Pons (tissue), 1 donor: Measurements from ENCODE around the gene ITGB4.
"Not testable (repeated sequence)": the region's sequence is repeated elsewhere in the genome, so short reads cannot be mapped to it uniquely, and the experiment has no call there.

Experiments used
- DNase-seq: peaks from one replicate; pipeline ENCODE4 v3.0.0-alpha.2; 2016; ENCODE audit warnings: low spot score

The ITGB4 gene

DNA sequence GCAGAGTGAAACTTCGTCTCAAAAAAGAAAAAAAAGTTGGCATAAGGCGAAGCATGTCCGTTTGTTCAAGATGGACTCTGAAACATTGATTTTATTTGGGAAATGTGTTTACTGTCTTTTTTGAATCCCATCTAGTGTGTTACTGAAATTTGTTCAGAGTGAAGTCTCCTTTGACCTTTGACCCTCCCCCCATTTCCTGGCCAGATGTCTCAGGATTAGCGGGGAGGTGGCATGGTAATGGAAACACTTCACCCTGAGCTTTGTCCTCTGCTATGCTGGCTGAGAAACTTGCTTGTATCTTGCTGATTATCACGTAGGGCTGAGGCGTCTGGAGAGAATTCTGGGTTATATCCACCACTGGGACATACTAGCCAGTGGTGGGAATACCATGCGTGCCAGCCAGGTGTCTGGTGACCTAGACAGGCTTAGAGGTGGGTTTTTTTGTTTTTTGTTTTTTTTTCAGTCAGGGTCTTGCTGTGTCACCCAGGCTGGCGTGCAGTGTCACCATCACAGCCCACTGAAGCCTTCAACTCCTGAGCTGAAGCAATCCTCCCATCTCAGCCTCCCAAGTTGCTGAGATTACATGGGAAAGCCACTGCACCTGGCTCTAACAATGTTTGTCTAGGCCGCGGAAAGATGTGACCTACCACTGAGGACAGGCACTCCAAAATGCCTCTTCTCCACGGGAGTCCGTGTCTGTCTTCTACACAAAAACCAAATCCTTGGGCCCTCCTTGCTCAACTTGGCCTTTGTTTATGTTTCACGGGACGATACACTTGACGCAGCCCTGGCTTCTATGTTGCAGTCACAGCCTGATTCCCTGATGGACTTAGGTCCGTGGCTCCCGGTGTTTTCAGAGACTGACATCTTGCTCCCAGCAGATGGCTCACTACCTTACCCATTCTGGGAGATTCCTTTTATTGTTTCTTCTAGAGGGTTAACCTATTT, 50.3 kb downstream of the ITGB4 start:
- no peak for DNase-seq

DNA sequence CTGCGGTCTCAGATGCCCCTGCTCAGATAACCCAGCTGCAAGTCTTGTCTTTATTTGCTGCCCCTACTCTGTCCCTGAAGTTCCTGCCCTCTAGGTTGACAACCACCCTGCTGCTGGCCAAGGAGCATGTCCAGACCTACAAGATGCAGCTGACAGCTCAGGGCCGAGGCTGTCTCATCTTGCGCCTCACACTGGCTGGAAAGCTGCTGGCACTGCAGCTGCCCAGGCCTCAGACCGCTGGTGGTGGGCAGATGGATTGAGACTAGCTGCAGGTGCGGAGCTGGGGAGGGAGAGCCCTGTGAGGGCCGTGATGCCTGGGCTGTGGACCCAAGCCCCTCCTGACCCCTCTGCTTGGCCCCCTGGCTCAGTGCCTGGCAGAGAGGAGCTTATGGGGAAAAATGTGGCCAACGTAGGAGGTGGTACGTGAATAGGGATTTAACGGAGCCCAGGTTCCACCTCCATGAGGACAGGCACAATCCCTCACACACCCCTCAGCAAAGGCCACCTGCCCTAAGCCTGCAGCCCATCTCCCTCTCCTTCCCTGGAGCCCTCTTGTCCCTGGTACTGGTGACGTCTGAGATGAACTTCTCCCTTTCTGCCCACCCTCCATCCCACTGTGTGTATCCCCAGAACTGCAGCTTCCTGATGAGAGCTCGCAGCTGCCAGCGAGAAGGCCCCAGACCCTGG, 52.0 kb downstream of the ITGB4 start:
- no peak for DNase-seq

DNA sequence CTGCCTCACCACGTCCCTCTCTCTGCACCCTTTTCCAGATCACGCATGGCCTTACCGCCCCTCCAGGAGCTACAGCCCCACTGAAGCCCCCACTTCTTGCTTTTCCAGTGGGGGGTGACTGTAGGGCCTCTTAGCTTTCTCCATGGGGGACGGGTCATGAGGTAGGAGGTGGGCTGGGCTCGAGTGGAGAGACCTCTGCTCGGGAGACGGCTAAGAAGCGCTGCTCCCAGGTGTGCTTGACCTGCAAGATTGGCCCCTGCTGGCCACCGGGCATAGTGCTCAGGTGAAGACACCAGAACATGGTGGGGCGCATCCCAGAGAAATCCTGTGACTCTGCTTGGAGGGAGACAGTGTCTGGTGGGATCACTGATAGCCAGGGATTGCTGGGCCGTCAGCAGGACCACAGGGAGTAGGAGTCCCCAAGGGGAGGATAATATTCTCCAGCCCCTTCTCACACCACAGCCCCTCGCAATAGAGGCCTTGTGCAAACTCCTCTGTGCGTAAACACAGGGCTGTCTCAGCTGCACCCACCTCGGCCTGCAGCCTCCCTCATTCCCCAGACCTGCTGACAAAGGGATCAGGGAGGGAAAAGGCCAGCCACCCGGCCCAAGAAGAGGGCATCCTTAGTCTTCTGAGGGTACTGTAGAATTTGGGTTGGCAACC, 52.7 kb downstream of the ITGB4 start:
- no peak for DNase-seq

DNA sequence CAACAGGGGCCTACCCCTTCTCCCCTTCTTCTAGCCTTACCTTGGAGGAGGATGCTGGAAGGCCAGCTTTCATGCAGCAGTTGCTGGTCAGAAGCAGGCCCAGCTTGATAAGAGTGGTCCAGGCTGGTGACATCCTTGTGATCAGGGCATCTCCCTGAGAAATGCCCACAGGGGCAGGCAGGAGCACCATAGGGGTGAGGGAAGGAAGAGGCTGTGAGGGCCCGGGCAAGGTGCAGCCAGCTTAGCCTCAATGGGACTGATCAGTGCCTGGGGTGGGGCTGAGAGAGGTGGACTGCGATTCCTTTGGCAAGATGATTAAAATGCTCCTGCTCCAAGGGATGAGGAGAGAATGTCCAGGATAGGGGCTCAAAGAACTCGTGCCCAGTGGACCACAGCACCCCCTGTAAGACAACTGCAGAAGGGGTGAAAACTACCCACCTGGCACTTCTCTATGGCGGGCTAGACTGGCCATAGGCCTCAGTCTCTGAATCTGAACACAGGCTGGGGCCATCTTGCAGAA, 53.3 kb downstream of the ITGB4 start:
- no peak for DNase-seq

DNA sequence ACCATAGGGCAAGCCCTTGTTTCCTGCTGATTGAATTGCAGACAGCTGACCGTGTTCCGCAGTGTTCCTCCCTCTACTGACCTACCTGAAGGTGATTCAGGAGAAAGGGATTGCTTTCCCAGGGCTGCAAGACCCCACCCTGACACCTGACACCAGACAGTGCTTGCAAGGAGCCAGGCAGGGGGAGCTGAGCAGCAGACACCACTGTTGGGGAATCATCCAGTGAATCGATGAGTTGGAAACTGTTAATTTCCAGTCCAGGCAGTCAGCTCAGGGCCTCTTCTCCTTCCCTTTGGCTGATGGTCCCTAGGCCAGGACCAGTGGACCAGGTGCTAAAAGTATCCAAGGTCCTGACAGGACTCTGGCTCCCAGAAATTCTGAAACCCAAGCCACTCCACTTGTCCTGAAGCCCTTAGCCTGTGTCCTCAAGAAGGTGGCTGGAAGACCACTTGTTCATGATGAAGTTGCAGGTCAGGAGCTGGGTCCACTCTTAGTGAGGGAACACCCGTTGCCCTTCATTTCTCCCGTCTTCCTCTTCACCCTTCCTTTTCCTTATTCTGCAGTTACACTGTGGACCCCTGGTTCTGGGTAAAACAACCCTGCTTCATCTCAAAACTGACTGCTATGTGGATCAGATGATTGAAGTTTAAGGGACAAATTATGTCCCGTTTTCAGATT, 53.9 kb downstream of the ITGB4 start:
- DNase-seq = no peak

DNA sequence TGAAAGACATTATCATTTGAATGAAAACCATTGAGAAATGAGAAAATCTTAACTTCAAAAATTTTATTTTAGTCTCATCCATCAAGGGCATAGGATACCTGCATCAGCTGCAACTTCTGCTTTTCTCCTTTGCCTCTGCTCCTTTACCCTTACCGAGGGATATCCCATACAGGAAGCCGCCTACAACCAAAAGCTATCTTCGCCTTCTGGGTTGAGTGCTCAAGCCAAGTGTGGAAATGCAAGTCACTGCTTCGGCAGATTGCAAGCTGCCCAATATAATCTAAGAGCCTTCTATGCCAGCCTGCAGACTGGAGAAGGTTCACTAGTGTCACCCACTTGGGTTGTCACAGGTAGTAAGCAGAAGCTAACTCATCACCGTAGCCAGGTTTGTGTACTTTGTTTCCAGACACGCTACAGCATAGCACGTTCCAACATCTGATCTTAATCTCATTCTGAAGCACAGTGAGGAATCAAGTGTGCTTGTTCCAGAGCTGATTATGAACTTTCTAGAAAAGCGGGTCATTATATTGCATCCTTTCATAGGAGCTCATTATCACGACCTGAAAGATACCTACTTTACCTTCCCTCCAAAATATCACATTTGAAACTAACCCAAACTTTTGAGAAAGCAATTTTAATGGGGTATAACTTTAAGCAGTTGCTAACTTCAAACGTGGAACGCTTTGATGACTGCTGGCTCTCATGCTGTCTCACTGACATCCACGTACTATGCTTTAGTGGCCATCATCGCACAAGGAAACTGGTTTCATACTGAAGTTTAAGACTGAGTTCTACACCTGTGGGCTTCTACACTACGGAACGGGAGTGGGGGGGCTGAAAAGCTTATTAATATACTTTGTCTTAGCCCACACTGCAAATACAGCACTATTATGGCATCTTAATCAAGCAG, 55.4 kb downstream of the ITGB4 start:
- DNase-seq = no peak

DNA sequence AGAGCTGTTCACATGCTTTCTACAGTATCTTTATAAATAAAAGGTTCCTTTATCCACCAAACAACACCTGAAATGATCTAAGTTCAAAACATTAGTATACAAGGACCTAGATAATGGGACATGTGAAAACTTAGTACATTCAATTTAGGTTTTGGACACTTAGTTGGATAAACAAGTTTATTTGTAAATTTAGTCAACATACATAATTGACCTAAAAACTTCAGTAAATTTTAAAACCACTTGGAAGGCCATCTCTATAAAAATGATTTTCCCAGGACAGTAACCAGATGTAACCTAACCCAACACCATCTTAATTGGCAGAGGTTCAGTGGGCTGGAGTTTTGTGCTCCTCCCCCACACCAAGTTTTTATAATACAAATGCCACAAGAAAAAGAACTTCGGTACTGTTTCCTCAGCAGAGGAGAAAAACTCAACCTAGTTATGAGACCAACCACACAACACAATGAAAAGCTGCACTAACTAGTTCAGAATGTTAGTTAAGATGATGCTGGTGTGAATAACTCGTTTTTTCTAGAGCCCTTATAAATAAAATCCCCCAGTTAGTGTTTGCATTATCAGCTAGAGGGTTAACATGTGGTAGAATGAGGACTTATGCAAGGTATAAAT, 56.1 kb downstream of the ITGB4 start:
- no peak for DNase-seq

DNA sequence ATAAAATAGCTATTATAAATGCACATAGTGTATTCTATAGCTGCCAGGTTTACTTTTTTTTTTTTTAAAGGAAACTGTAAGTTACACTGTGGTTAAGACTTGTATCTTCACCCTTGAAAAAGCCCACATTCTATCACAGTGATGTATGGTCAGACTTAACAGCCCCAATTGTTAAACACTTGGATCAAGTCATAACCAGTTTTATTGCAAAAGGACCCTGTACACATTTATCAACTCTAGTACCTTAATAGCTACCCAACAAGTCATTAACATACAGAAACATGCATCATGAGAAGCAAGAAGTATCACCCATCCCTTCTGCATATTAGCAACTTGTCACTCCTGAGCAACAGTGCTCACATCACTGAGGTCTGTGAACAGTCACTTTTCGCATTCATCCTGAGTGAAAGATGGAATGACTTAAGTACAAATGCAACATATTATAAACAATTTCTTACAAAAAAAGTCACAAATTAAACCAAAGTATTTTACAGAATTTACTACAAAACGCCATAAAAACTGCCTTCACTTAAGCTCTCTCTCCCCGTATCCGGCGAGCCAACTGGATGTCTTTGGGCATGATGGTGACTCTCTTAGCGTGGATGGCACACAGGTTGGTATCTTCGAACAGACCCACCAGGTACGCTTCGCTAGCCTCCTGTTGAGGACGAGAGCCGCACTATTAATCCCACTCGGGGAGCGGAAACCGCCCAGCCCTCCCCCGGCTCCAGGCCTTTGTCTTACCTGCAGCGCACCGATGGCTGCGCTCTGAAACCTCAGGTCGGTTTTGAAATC, 57.0 kb downstream of the ITGB4 start:
- DNase-seq = not testable (repeated sequence)

DNA sequence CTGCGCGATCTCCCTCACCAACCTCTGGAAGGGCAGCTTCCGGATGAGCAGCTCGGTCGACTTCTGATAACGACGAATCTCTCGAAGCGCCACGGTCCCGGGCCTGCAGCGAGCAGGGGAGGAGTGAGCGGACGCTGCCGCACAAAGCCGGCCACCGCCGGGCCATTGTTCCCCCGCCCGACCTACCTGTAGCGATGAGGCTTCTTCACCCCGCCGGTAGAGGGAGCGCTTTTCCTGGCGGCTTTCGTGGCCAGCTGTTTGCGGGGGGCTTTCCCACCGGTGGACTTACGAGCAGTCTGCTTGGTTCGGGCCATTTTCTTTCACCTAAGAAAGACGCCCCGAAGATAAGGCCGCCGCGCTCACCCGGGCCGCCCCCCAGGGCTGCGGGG, 57.6 kb downstream of the ITGB4 start:
- no peak for DNase-seq

DNA sequence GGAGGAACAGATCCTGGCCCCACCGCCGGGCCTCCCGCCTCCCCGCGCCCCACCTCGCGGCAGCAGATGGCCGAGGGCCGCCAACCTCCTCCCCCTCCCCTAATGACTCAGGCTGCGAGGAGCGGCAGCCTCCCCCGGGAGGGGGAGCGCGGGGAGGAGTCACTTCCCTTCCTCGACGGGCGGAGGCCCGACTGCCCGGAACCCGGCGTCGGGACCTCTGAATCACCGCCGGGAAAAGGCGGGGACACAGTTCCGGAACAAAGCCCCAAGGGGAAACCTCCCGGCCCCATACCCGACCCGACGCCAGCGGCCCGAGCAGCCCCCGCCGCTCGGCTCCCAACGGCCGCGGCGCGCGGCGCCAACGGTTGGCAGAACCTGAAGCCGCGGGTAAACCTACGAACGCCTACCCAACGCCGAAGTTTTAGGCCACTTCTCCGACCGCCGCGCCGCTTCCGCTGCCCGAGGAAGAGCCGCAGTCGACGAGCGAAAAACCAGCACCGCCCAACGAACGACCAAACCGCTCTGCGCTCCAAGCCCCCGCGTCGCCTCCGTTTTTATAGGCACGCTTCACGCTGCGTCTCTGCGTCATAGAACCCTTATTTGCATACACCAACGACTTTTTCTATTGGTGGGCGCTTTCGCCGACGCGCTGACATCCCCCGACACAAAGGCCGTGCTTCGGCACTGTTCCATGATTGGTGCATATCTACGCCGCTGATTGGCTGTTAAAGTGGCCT, 58.2 kb downstream of the ITGB4 start:
- DNase-seq = peak; percentile 100

DNA sequence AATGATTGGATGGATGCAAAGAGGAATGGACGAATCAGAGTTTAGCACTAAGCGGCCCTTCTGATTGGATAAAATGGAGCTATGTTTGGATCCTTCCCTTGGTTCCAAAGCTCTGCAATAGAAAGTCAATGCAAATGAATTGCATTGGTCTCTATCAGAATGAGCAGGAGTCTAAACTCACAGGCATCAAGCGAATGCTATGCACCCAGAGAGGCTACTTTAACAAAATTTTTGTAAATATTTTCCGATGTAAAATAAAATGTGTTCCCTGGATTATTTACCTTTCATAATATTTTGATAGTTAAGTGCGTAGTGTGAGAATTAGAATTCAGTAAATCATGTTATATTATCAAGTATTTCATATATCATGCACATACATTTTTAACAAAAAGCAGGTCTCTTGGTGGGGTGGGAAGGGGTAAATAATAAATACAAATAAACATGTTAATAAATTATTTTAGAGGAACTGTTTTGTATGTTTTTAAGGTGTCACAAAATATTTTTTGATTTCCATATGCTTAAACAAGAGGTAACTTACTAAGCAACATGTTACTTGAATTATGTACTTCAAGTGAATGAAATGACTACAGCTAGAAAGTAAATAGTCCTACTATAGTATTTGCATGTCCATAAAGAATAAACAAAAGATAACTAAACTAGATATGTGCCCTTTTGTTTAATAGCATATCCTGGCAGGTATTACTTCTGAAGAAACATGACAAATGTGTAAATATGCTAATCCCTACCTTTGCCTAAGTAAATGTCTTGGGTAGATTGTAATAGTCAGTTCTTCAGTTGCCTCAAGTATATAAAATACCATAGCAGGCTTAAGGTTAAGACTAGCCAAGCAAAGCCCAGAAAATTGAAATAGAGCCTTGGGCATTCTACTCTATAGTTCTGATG, 59.0 kb downstream of the ITGB4 start:
- no peak for DNase-seq

DNA sequence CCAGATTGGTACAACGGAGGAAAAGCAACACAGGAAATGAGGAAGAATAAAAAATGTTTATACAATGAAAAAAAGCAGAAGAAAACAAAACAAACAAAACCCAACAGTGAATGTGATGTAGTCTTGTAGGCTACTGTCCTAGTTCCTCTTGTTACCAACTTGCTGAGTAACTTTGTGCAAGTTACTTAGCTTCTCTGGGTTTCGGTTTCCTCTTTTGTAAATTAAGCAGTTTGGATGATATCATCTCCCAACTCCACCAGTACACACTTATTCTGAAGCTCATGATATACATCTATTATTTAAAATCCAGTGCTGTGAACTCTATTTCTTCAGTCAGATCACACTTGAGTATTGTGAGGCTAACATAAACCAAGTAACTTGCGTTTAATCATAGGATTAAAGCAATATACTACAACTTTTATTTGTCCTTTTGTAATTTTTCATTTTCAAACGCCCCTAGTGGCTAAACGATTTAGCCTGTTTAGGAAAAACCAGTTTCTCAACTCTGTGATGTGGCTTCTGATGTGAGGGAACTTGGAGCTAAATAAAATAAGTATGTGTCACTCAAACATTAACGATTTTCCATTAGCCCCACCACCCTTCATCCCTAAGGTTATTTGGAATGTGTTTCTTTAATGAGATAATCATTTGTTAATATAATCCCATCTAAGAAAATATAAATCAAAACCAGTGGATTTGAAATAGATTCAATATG, 62.0 kb downstream of the ITGB4 start:
- DNase-seq = peak; percentile 87

DNA sequence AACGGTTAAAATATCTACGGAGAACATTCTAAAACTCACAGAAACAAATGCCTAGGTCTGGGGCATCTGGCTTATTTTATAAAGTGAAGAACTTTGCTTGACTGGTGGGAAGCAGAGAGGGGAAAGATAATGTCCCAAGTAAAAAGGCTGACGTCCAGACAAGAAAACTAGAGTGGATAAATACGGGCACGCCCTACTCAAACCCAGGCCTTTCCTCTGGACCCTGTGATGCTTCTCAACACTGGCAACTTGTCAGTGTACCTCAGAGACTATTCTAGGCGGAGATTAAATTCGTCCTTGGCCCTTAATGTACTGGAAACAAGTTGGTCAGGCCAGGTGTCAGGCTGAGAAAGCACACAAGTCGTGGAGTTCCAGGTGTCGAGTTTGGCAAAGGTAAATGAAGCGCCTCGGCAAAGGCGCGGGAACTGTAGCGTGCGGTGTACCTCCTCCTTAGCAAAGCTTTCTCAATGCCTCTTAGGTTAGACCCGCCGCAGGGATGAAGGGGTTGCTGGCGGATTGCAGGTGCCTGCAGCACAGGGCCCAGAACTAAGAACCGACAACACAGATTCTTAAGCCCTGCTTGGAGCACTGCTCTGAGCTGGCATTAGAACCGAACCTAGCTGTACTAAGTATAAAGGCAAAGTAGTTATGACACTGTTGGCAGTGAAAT, 62.7 kb downstream of the ITGB4 start:
- DNase-seq = no peak

DNA sequence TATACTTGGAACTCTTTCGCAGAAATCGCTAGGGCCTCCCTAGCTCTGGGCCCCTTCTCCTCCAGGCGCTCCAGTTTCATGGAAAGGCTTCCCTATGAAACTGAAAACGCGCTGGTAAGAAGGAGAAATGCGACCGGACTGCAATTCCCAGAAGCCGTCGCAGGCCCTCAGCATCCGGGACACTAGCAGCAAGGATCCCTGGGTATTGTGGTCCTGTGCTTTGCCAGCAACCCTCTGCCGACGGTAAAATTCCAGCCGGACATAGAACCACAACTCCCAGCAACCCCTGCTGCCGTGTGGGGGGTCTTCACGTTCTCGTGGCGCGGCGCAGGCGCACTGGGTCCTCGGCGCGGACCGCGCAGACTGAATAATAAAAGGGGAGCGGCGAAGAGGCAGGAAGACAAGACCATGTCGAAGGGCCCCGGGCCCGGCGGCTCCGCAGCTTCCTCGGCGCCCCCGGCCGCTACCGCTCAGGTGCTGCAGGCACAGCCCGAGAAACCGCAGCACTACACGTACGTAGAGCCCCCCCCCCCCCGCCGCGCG, 63.3 kb downstream of the ITGB4 start, which contains the start of gene UNK:
Gene UNK, plus strand, starts transcription at position 334 of the 543 bp plus-strand sequence. Its CDS starts 75 bp downstream, at position 409.
- DNase-seq = peak; percentile 99

DNA sequence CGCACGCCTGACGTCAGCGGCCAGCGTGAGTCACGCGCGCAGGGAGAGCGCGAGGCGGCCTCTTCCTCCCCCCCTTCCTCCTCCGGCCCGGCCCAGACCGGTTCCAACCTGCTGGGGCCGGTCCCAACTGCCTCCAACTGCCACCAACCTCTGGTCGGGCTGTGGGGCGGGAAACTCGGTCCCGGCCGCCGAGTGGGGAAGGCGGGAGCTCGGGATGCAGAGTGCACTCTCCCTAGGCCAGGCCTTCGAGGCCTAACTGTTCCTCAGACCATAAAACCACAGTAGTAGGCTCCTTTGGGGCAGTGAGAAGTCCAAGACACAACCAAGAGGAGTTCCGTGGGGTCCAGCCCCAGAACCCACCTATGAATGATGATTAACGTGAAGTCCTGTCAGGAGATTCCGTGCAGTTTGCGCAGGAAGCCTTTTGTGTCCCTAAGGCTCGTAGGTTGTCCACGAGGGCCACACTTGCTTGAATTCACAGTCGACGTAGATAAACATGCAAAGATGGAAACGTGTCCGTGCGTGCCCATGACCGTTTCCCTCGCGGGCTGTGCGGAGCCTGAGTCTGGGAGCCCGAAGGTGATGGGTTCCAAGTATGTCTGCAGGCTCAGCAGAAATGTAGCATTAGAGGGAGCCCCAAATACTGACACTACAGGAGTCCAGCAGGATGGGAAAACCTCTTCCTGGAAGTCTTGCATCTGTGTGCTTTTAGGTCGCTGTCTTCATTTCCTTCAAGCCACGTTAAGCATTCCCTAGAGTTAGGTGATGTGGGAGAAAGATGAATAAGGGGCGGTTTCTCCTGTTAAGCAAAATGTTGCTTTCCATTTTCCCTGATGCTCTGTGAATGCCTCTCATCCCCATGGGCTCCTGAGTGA, 64.0 kb downstream of the ITGB4 start:
- DNase-seq = peak; percentile 86
